Thoracic aorta (tissue), 2 donors: Measurements from ENCODE around the gene ITPR3. TPM values are rescaled to one million over a fixed set of nuclear protein-coding genes. Genes with fewer than 3 reads are reported as not detected.

Experiments
- ATAC-seq: fragments of 150-250 bp; one replicate; pipeline ENCODE4 v1.8.0; 2017; ENCODE audit warnings: low read depth; ENCODE audit not compliant: insufficient number of reproducible peaks, low FRiP score
- DNase-seq: peaks from one replicate; pipeline ENCODE4 v3.0.0-alpha.2; 2020; ENCODE audit warnings: low spot score
- H3K27ac ChIP-seq, 2 donors: fragments of 200-600 bp; sonication (generic); 1 replicate in 1 of 2; 2 replicates in 1 of 2; pipeline ENCODE4 v1.5.1; 2016; ENCODE audit warnings: mild to moderate bottlenecking in 2 of 2, moderate library complexity in 2 of 2
- H3K27me3 ChIP-seq: fragments of 200-600 bp; sonication (generic); replicated peaks from 2 replicates; pipeline ENCODE4 v1.6.0; 2016; ENCODE audit warnings: mild to moderate bottlenecking; ENCODE audit not compliant: insufficient read depth
- H3K36me3 ChIP-seq: fragments of 200-600 bp; sonication (generic); one replicate; pipeline ENCODE4 v1.5.1; 2016
- H3K4me1 ChIP-seq, 2 donors: fragments of 200-600 bp; sonication (generic); 1 replicate in 1 of 2; 2 replicates in 1 of 2; pipeline versions ENCODE4 v1.5.1 to v1.6.0; 2016; ENCODE audit warnings: low read depth in 2 of 2, mild to moderate bottlenecking in 1 of 2; ENCODE audit not compliant: control insufficient read depth in 1 of 2
- H3K4me3 ChIP-seq: fragments of 200-600 bp; sonication (generic); 2 replicates; pipeline ENCODE4 v1.5.1; 2016; ENCODE audit warnings: mild to moderate bottlenecking
- H3K9me3 ChIP-seq: fragments of 200-600 bp; sonication (generic); 2 replicates; pipeline ENCODE4 v1.5.1; 2016
- total RNA-seq, 2 donors: library from RNA; depleted of rRNA; stranded (reverse); fragments of >200 nt; gene quantifications; one replicate each; pipeline versions ENCODE4 v1.1.0 to v1.2.3, GENCODE V29; 2016
- TF ChIP-seq, protein P1 (sequence below): fragments of 200-600 bp; sonication (generic); IDR thresholded peaks from one replicate; pipeline ENCODE4 v1.5.1; 2019; ENCODE audit warnings: antibody characterized with exemption

The ITPR3 gene
- total RNA-seq, 2 donors from 2014 or later, result 15.2 to 21.2 TPM

GRCh38 chr6:33583591-33584155 is 37.4 kb upstream of the ITPR3 start:
- DNase-seq, result no peak
- no peaks in the 10 kb centered on the region for H3K27me3 ChIP-seq
- ATAC-seq, result no peak
- H3K36me3 ChIP-seq, result no peaks in the 10 kb centered on the region
- no peaks in the 10 kb centered on the region for H3K9me3 ChIP-seq
- TF ChIP-seq, protein P1, sequence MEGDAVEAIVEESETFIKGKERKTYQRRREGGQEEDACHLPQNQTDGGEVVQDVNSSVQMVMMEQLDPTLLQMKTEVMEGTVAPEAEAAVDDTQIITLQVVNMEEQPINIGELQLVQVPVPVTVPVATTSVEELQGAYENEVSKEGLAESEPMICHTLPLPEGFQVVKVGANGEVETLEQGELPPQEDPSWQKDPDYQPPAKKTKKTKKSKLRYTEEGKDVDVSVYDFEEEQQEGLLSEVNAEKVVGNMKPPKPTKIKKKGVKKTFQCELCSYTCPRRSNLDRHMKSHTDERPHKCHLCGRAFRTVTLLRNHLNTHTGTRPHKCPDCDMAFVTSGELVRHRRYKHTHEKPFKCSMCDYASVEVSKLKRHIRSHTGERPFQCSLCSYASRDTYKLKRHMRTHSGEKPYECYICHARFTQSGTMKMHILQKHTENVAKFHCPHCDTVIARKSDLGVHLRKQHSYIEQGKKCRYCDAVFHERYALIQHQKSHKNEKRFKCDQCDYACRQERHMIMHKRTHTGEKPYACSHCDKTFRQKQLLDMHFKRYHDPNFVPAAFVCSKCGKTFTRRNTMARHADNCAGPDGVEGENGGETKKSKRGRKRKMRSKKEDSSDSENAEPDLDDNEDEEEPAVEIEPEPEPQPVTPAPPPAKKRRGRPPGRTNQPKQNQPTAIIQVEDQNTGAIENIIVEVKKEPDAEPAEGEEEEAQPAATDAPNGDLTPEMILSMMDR, result no peak
- H3K27ac ChIP-seq, result no peak overlapping the region
- H3K4me3 ChIP-seq, result no peak overlapping the region
- H3K4me1 ChIP-seq, result peaks cover 14 to 22% of the 10 kb centered on the region in 2 donors

DNA sequence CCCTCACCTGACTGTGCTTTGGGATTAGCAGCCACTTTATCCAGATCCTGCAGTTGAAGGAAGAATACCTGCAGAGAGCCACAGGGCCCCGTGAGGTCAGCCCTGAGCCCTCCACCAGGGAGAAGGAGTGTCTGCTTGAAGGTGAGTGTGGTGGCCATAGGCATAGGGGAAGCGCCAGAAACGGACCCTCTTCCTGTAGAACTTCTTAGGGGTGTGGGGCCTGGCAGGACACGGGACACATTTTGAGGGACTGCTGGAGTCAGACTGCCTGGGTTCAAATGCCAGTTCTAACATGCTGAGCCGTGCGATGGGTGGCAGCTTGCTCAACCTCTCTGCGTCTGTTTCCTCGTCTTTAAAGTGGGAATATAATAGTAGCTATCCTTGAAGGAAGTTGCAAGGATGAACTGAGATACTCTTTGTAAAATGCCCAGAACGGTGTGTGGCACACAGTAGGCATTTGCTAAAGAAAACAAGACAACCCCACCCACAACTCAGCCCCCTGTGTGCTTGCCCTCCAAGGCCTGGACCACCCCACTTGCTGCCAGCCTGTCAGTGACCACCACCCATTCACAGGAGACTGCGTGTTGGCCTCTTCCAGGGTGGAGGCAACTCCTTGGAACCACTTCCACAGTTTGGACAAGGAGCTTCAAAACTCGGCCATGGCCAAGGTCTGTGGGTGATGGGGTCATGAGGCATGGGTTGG is 36.3 kb upstream of the ITPR3 start:
- no peaks in the 10 kb centered on the region for H3K9me3 ChIP-seq
- H3K4me1 ChIP-seq, result peaks cover 5 to 12% of the 10 kb centered on the region in 2 donors
- TF ChIP-seq, protein P1, result no peak
- DNase-seq, result no peak
- H3K27ac ChIP-seq, result no peak overlapping the region
- no peak overlapping the region for H3K4me3 ChIP-seq
- no peaks in the 10 kb centered on the region for H3K27me3 ChIP-seq
- ATAC-seq, result no peak
- no peaks in the 10 kb centered on the region for H3K36me3 ChIP-seq

GRCh38 chr6:33585403-33586107 is 35.6 kb upstream of the ITPR3 start:
- H3K4me3 ChIP-seq, result peak overlapping the region; percentile 52
- ATAC-seq (no peak), DNase-seq (peak; percentile 60)
- peaks cover 1 to 15% of the 10 kb centered on the region in 2 donors for H3K4me1 ChIP-seq
- TF ChIP-seq, protein P1, result peak; percentile 100
- H3K36me3 ChIP-seq, result no peaks in the 10 kb centered on the region
- no peak overlapping the region for H3K27ac ChIP-seq
- no peaks in the 10 kb centered on the region for H3K9me3 ChIP-seq
- H3K27me3 ChIP-seq, result no peaks in the 10 kb centered on the region

GRCh38 chr6:33586108-33586640 is 34.9 kb upstream of the ITPR3 start:
- H3K27ac ChIP-seq, result no peak overlapping the region
- H3K27me3 ChIP-seq, result no peaks in the 10 kb centered on the region
- H3K36me3 ChIP-seq, result no peaks in the 10 kb centered on the region
- TF ChIP-seq, protein P1, result no peak
- no peaks in the 10 kb centered on the region for H3K9me3 ChIP-seq
- ATAC-seq (no peak), DNase-seq (no peak)
- H3K4me3 ChIP-seq, result peak overlapping the region; percentile 52
- peaks cover 0 to 15% of the 10 kb centered on the region in 2 donors for H3K4me1 ChIP-seq

GRCh38 chr6:33587529-33587928 is 33.6 kb upstream of the ITPR3 start:
- no peak for DNase-seq
- H3K36me3 ChIP-seq, result no peaks in the 10 kb centered on the region
- H3K9me3 ChIP-seq, result no peaks in the 10 kb centered on the region
- no peak overlapping the region for H3K4me3 ChIP-seq
- no peak for ATAC-seq
- TF ChIP-seq, protein P1, result no peak
- peaks cover 0 to 15% of the 10 kb centered on the region in 2 donors for H3K4me1 ChIP-seq
- no peaks in the 10 kb centered on the region for H3K27me3 ChIP-seq
- no peak overlapping the region for H3K27ac ChIP-seq
